Endothelial cell (in vitro differentiated cells): ENCODE results near the gene GAS7. TPM values are rescaled to one million over a fixed set of nuclear protein-coding genes. Genes with fewer than 3 reads are reported as not detected.

Source experiments
- DNase-seq: peaks from one replicate; pipeline ENCODE4 v3.0.0; 2021; ENCODE audit warnings: low spot score
- H3K27ac Mint-ChIP-seq: one replicate; pipeline ENCODE4 v1.8.0; 2021; ENCODE audit warnings: mixed read lengths, inconsistent platforms; ENCODE audit not compliant: unreplicated experiment
- H3K27me3 Mint-ChIP-seq: one replicate; pipeline ENCODE4 v1.8.0; 2021; ENCODE audit warnings: mild to moderate bottlenecking, moderate library complexity, mixed read lengths, inconsistent platforms; ENCODE audit not compliant: unreplicated experiment
- H3K36me3 Mint-ChIP-seq: one replicate; pipeline ENCODE4 v1.8.0; 2021; ENCODE audit warnings: mild to moderate bottlenecking, low read depth, mixed read lengths, inconsistent platforms; ENCODE audit not compliant: unreplicated experiment
- H3K4me1 Mint-ChIP-seq: one replicate; pipeline ENCODE4 v1.8.0; 2021; ENCODE audit warnings: mild to moderate bottlenecking, mixed read lengths, inconsistent platforms; ENCODE audit not compliant: unreplicated experiment
- H3K4me3 Mint-ChIP-seq: one replicate; pipeline ENCODE4 v1.8.0; 2021; ENCODE audit warnings: mild to moderate bottlenecking, mixed read lengths, inconsistent platforms; ENCODE audit not compliant: unreplicated experiment
- H3K9me3 Mint-ChIP-seq: one replicate; pipeline ENCODE4 v1.8.0; 2021; ENCODE audit warnings: mixed read lengths, inconsistent platforms; ENCODE audit not compliant: unreplicated experiment
- CTCF ChIP-seq: fragments of 200-600 bp; sonication (generic); IDR thresholded peaks from one replicate; pipeline ENCODE4 v1.5.0; 2021; ENCODE audit warnings: antibody characterized with exemption; ENCODE audit not compliant: unreplicated experiment
- total RNA-seq: library from RNA; stranded (reverse); fragmentation: NEBNext Ultra II Directional; extraction: Animal tissue kit (Norgen Biotek cat#: 25700); gene quantifications from one replicate; pipeline ENCODE4 v1.2.1, GENCODE V29; 2021; ENCODE audit not compliant: unreplicated experiment

GAS7 gene
- total RNA-seq, 1 donor from 2014 or later, result 7.0 TPM

- Mint-ChIP-seq H3K27ac (no peak overlapping the region), H3K27me3 (peaks cover 1% of the 10 kb centered on the region), H3K4me3 (no peak overlapping the region), H3K36me3 (no peaks in the 10 kb centered on the region), H3K4me1 (no peaks in the 10 kb centered on the region), H3K9me3 (no peaks in the 10 kb centered on the region)
- no peak for DNase-seq
- no peak for TF ChIP-seq CTCF
Measured at GRCh38 chr17:10224582-10225195, 26.3 kb upstream of the GAS7 start.

- H3K36me3 Mint-ChIP-seq, result no peaks in the 10 kb centered on the region
- H3K9me3 Mint-ChIP-seq, result no peaks in the 10 kb centered on the region
- H3K4me1 Mint-ChIP-seq, result peaks cover 2% of the 10 kb centered on the region
- no peak for TF ChIP-seq CTCF
- H3K27ac Mint-ChIP-seq, result no peak overlapping the region
- H3K27me3 Mint-ChIP-seq, result no peaks in the 10 kb centered on the region
- no peak for DNase-seq
- no peak overlapping the region for H3K4me3 Mint-ChIP-seq
Measured at GRCh38 chr17:10219193-10219592, 20.8 kb upstream of the GAS7 start.

GRCh38 chr17:10217916-10218315 is 19.5 kb upstream of the GAS7 start:
- no peak for DNase-seq
- Mint-ChIP-seq H3K27ac (no peak overlapping the region), H3K4me1 (peaks cover 2% of the 10 kb centered on the region), H3K36me3 (no peaks in the 10 kb centered on the region), H3K4me3 (no peak overlapping the region), H3K27me3 (no peaks in the 10 kb centered on the region), H3K9me3 (no peaks in the 10 kb centered on the region)
- no peak for TF ChIP-seq CTCF

- H3K27ac Mint-ChIP-seq, result no peak overlapping the region
- H3K9me3 Mint-ChIP-seq, result no peaks in the 10 kb centered on the region
- no peaks in the 10 kb centered on the region for H3K36me3 Mint-ChIP-seq
- H3K4me3 Mint-ChIP-seq, result no peak overlapping the region
- peaks cover 2% of the 10 kb centered on the region for H3K4me1 Mint-ChIP-seq
- DNase-seq, result no peak
- H3K27me3 Mint-ChIP-seq, result no peaks in the 10 kb centered on the region
- no peak for TF ChIP-seq CTCF
Measured at GRCh38 chr17:10216213-10216938, 18.0 kb upstream of the GAS7 start.

- peaks cover 2% of the 10 kb centered on the region for H3K4me1 Mint-ChIP-seq
- H3K27me3 Mint-ChIP-seq, result no peaks in the 10 kb centered on the region
- H3K9me3 Mint-ChIP-seq, result no peaks in the 10 kb centered on the region
- no peak for TF ChIP-seq CTCF
- H3K27ac Mint-ChIP-seq, result no peak overlapping the region
- H3K36me3 Mint-ChIP-seq, result no peaks in the 10 kb centered on the region
- DNase-seq, result no peak
- H3K4me3 Mint-ChIP-seq, result no peak overlapping the region
Measured at GRCh38 chr17:10215286-10215685, 16.9 kb upstream of the GAS7 start.
